Endothelial cell (in vitro differentiated cells): Measurements from ENCODE around the gene MRTFB. TPM values are rescaled to one million over a fixed set of nuclear protein-coding genes. Genes with fewer than 3 reads are reported as not detected.

Experiments
- DNase-seq: peaks from one replicate; pipeline ENCODE4 v3.0.0; 2021; ENCODE audit warnings: low spot score
- H3K27ac Mint-ChIP-seq: one replicate; pipeline ENCODE4 v1.8.0; 2021; ENCODE audit warnings: mixed read lengths, inconsistent platforms; ENCODE audit not compliant: unreplicated experiment
- H3K27me3 Mint-ChIP-seq: one replicate; pipeline ENCODE4 v1.8.0; 2021; ENCODE audit warnings: mild to moderate bottlenecking, moderate library complexity, mixed read lengths, inconsistent platforms; ENCODE audit not compliant: unreplicated experiment
- H3K36me3 Mint-ChIP-seq: one replicate; pipeline ENCODE4 v1.8.0; 2021; ENCODE audit warnings: mild to moderate bottlenecking, low read depth, mixed read lengths, inconsistent platforms; ENCODE audit not compliant: unreplicated experiment
- H3K4me1 Mint-ChIP-seq: one replicate; pipeline ENCODE4 v1.8.0; 2021; ENCODE audit warnings: mild to moderate bottlenecking, mixed read lengths, inconsistent platforms; ENCODE audit not compliant: unreplicated experiment
- H3K4me3 Mint-ChIP-seq: one replicate; pipeline ENCODE4 v1.8.0; 2021; ENCODE audit warnings: mild to moderate bottlenecking, mixed read lengths, inconsistent platforms; ENCODE audit not compliant: unreplicated experiment
- H3K9me3 Mint-ChIP-seq: one replicate; pipeline ENCODE4 v1.8.0; 2021; ENCODE audit warnings: mixed read lengths, inconsistent platforms; ENCODE audit not compliant: unreplicated experiment
- CTCF ChIP-seq: fragments of 200-600 bp; sonication (generic); IDR thresholded peaks from one replicate; pipeline ENCODE4 v1.5.0; 2021; ENCODE audit warnings: antibody characterized with exemption; ENCODE audit not compliant: unreplicated experiment
- total RNA-seq: library from RNA; stranded (reverse); fragmentation: NEBNext Ultra II Directional; extraction: Animal tissue kit (Norgen Biotek cat#: 25700); gene quantifications from one replicate; pipeline ENCODE4 v1.2.1, GENCODE V29; 2021; ENCODE audit not compliant: unreplicated experiment

MRTFB gene
- total RNA-seq, 1 donor from 2014 or later = 51.3 TPM

- no peak for TF ChIP-seq CTCF
- Mint-ChIP-seq H3K36me3 (no peaks in the 10 kb centered on the region), H3K27me3 (peaks cover 11% of the 10 kb centered on the region), H3K9me3 (no peaks in the 10 kb centered on the region), H3K27ac (no peak overlapping the region), H3K4me3 (peak overlapping the region; percentile 90), H3K4me1 (peaks cover 7% of the 10 kb centered on the region)
- no peak for DNase-seq
Measured at GRCh38 chr16:14303639-14304394, 232.7 kb downstream of the MRTFB start.

GRCh38 chr16:14304891-14305460 is 233.9 kb downstream of the MRTFB start:
- H3K4me3 Mint-ChIP-seq = no peak overlapping the region
- TF ChIP-seq CTCF = no peak

GRCh38 chr16:14306485-14307058 is 235.5 kb downstream of the MRTFB start:
- DNase-seq = no peak
- H3K4me3 Mint-ChIP-seq = no peak overlapping the region
- no peaks in the 10 kb centered on the region for H3K9me3 Mint-ChIP-seq
- no peaks in the 10 kb centered on the region for H3K36me3 Mint-ChIP-seq
- no peaks in the 10 kb centered on the region for H3K4me1 Mint-ChIP-seq
- H3K27ac Mint-ChIP-seq = no peak overlapping the region
- H3K27me3 Mint-ChIP-seq = no peaks in the 10 kb centered on the region
- TF ChIP-seq CTCF = no peak

More at GRCh38 chr16:14304891-14305460, 233.9 kb downstream of the MRTFB start:
- H3K36me3 Mint-ChIP-seq = no peaks in the 10 kb centered on the region
- H3K27me3 Mint-ChIP-seq = peaks cover 9% of the 10 kb centered on the region
- peaks cover 7% of the 10 kb centered on the region for H3K4me1 Mint-ChIP-seq
- H3K27ac Mint-ChIP-seq = no peak overlapping the region
- DNase-seq = no peak
- H3K9me3 Mint-ChIP-seq = no peaks in the 10 kb centered on the region

- H3K4me3 Mint-ChIP-seq = no peak overlapping the region
- no peaks in the 10 kb centered on the region for H3K36me3 Mint-ChIP-seq
- H3K27ac Mint-ChIP-seq = no peak overlapping the region
- H3K4me1 Mint-ChIP-seq = no peaks in the 10 kb centered on the region
- no peak for DNase-seq
- H3K9me3 Mint-ChIP-seq = no peaks in the 10 kb centered on the region
- no peak for TF ChIP-seq CTCF
- no peaks in the 10 kb centered on the region for H3K27me3 Mint-ChIP-seq
Measured at GRCh38 chr16:14307059-14307526, 236.0 kb downstream of the MRTFB start.
